Psoas muscle (tissue), 8 donors: ENCODE measurements around the gene RASGRP4. TPM values are rescaled to one million over a fixed set of nuclear protein-coding genes. Genes with fewer than 3 reads are reported as not detected.

Experiments used
- ATAC-seq, 4 donors: fragments of 200-7000 bp; cut with Tn5 transposase; one replicate each; pipeline ENCODE4 v1.9.1; 2020; ENCODE audit warnings: moderate library complexity in 3 of 4, mild to moderate bottlenecking in 2 of 4
- DNase-seq, 2 donors: peaks; one replicate each; pipeline ENCODE4 v3.0.0-alpha.2; 2020
- H3K27ac ChIP-seq: fragments of 200-600 bp; one replicate; pipeline ENCODE4 v1.8.0; 2022
- H3K27me3 ChIP-seq, 3 donors: fragments of 200-600 bp in 1 of 3; one replicate each; pipeline versions ENCODE4 v1.6.1 to v1.8.0; 2013 to 2022; ENCODE audit warnings: low read length in 2 of 3, mild to moderate bottlenecking in 2 of 3, moderate library complexity in 1 of 3; ENCODE audit not compliant: insufficient read depth in 3 of 3
- H3K36me3 ChIP-seq, 2 donors: fragments of 200-600 bp in 1 of 2; one replicate each; pipeline versions ENCODE4 v1.6.1 to v1.8.0; 2013 to 2022; ENCODE audit warnings: low read depth in 1 of 2, mild to moderate bottlenecking in 1 of 2, moderate library complexity in 1 of 2; ENCODE audit not compliant: insufficient read depth in 1 of 2
- H3K4me1 ChIP-seq: fragments of 200-600 bp; one replicate; pipeline ENCODE4 v1.8.0; 2022
- H3K4me3 ChIP-seq: fragments of 200-600 bp; one replicate; pipeline ENCODE4 v1.8.0; 2022; ENCODE audit warnings: mild to moderate bottlenecking
- H3K9me3 ChIP-seq: fragments of 200-600 bp; one replicate; pipeline ENCODE4 v1.8.0; 2022
- CTCF ChIP-seq: fragments of 200-600 bp; IDR thresholded peaks from one replicate; pipeline ENCODE4 v1.8.0; 2022; ENCODE audit warnings: antibody characterized with exemption
- WGBS, 3 donors: extraction: QIAGEN DNeasy Blood & Tissue Kit; methylation state at CpG; one replicate each; pipeline versions ENCODE4 v1.1.6 to v1.1.7; 2013; 5-methylcytosine and 5-hydroxymethylcytosine counted together
- intact Hi-C, 2 donors: fragments of 100-400 bp; cut with DNase I; formaldehyde crosslinking; loops; one replicate each; pipeline versions ENCODE4 v1.11.0 to v1.14.2; 2022
- polyA plus RNA-seq, 3 donors: library from polyadenylated mRNA; stranded (reverse); fragments of 200-250 nt; gene quantifications; one replicate each; pipeline ENCODE4 v1.2.3, GENCODE V29; 2013
- total RNA-seq, 4 donors: library from RNA; stranded (reverse); fragmentation: NEBNext Ultra II Directional in 2 of 4; extraction: Animal tissue kit (Norgen Biotek cat#: 25700) in 2 of 4; gene quantifications; one replicate each; pipeline versions ENCODE4 v1.2.1 to v1.2.4, GENCODE V29; 2021 to 2023
- donor health status: healthy with polysubstance abuse.
- donor health status: DM: no; HTN: no; CAD: no; lungs with moderate emphysema.
- donor health status: Bipolar disorder and iron deficiency.
- donor health status: healthy.
- donor health status: DM: yes; HTN: yes; CAD: no.
- donor health status: DM: no; HTN: no; CAD: no.
- donor health status: DM: no; HTN: no; CAD: no.
- donor health status: DM: yes; HTN: yes; CAD: no.

Gene RASGRP4
- total and polyA plus RNA-seq, 7 donors, result 0.17 to 2.0 (median 0.44) TPM

DNA sequence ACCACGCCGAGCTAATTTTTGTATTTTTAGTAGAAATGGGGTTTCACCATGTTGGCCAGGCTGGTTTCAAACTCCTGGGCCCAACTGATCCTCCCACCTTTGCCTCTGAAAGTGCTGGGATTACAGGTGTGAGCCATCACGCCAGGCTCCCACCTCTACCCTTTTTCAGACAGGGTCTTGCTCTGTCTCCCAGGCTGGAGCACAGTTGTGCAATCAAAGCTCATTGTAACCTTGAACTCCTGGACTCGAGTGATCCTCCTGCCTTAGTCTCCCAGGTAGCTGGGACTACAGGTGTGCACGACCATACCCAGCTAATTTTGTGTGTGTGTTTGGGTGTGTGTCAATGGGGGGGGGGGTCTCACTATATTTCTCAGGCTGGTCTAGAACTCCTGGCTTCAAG, 1.7 kb downstream of the RASGRP4 start:
- intact Hi-C loops, result no loop called here
- Histone ChIP-seq H3K36me3 (no peaks in the 10 kb centered on the region), H3K27me3 (no peaks in the 10 kb centered on the region), H3K9me3 (no peaks in the 10 kb centered on the region), H3K27ac (no peak overlapping the region), H3K4me1 (no peaks in the 10 kb centered on the region), H3K4me3 (no peak overlapping the region)
- ATAC-seq, result no peak
- TF ChIP-seq CTCF, result no peak
- 88 to 99% (median 93%) methylated on average over 3 to 5 of the region's 5 CpGs for WGBS, 3 donors
- no peak for DNase-seq

- Histone ChIP-seq H3K27me3 (no peaks in the 10 kb centered on the region), H3K9me3 (no peaks in the 10 kb centered on the region), H3K36me3 (no peaks in the 10 kb centered on the region), H3K4me1 (peaks cover 4% of the 10 kb centered on the region), H3K4me3 (no peak overlapping the region), H3K27ac (no peak overlapping the region)
- WGBS, 3 donors, result 79 to 84% (median 82%) methylated on average over 7 of the region's 7 CpGs
- ATAC-seq (no peak), DNase-seq (no peak)
- intact Hi-C loops, result no loop called here
- no peak for TF ChIP-seq CTCF
These were observed 3.6 kb downstream of the RASGRP4 start for GRCh38 chr19:38422438-38422837.

- no peaks in the 10 kb centered on the region for H3K36me3 ChIP-seq
- no peak for DNase-seq
- H3K4me1 ChIP-seq, result peaks cover 4% of the 10 kb centered on the region
- H3K9me3 ChIP-seq, result no peaks in the 10 kb centered on the region
- TF ChIP-seq CTCF, result no peak
- H3K4me3 ChIP-seq, result no peak overlapping the region
- intact Hi-C loops, result no loop called here
- no peaks in the 10 kb centered on the region for H3K27me3 ChIP-seq
- WGBS, 3 donors, result 76 to 83% (median 82%) methylated on average over 14 of the region's 14 CpGs
- H3K27ac ChIP-seq, result no peak overlapping the region
- ATAC-seq, result no peak
These were observed 4.2 kb downstream of the RASGRP4 start for GRCh38 chr19:38421856-38422255.

GRCh38 chr19:38420935-38421334, 5.1 kb downstream of the RASGRP4 start:
- Histone ChIP-seq H3K36me3 (no peaks in the 10 kb centered on the region), H3K27ac (no peak overlapping the region), H3K4me1 (peaks cover 4% of the 10 kb centered on the region), H3K27me3 (no peaks in the 10 kb centered on the region), H3K9me3 (no peaks in the 10 kb centered on the region), H3K4me3 (no peak overlapping the region)
- no peak for ATAC-seq
- intact Hi-C loops, result no loop called here
- 69 to 74% (median 73%) methylated on average over 9 of the region's 9 CpGs for WGBS, 3 donors
- DNase-seq, result no peak
- TF ChIP-seq CTCF, result no peak
